ENCODE results near the gene MCRIP2.
A peak's percentile ranks its signal among the peaks of the same experiment; 100 is the strongest.

Gene MCRIP2

DNA sequence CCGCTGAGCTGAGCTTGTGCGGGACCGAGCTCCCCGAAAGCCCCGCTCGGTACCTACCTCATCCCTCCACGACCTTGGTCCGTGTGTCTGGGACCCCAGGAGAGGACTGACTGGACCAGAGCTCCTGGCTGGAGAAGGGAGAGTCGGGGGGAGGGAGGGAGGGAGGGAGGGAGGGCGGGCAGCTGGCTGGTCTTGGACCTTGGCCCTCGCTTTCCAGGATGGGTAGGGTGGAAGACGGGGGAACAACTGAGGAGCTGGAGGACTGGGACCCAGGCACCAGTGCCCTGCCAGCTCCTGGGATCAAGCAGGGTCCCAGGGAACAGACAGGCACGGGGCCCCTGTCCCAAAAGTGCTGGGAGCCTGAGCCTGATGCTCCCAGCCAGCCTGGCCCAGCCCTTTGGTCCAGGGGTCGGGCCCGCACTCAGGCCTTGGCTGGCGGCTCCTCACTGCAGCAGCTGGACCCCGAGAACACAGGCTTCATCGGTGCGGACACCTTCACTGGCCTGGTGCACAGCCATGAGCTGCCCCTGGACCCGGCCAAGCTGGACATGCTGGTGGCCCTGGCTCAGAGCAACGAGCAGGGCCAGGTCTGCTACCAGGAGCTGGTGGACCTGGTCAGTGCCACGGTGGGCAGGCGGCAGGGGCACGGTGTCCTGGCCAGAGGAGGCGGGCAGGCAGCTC, 34.4 kb downstream of the MCRIP2 start:
- Mint-ChIP-seq H3K9me3 (no peaks in the 10 kb centered on the region), H3K36me3 (peaks cover 26% of the 10 kb centered on the region), H3K27me3 (peaks cover 13% of the 10 kb centered on the region), H3K4me1 (peaks cover 29% of the 10 kb centered on the region), H3K27ac (no peak overlapping the region), H3K4me3 (no peak overlapping the region)
- ATAC-seq = no peak

DNA sequence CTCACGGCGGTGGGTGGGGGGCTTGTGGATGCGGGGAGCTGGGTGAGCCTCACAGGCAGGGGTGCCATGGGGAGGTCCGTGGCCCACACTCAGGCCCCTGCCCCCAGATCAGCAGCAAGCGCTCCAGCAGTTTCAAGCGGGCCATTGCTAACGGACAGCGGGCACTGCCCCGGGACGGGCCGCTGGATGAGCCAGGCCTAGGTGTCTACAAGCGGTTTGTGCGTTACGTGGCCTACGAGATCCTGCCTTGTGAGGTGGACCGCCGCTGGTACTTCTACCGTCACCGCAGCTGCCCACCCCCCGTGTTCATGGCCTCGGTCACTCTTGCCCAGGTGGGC, 34.9 kb downstream of the MCRIP2 start:
- no peak for ATAC-seq
- Mint-ChIP-seq H3K4me3 (no peak overlapping the region), H3K27ac (no peak overlapping the region), H3K27me3 (peaks cover 13% of the 10 kb centered on the region), H3K9me3 (no peaks in the 10 kb centered on the region), H3K4me1 (peaks cover 34% of the 10 kb centered on the region), H3K36me3 (peaks cover 22% of the 10 kb centered on the region)

DNA sequence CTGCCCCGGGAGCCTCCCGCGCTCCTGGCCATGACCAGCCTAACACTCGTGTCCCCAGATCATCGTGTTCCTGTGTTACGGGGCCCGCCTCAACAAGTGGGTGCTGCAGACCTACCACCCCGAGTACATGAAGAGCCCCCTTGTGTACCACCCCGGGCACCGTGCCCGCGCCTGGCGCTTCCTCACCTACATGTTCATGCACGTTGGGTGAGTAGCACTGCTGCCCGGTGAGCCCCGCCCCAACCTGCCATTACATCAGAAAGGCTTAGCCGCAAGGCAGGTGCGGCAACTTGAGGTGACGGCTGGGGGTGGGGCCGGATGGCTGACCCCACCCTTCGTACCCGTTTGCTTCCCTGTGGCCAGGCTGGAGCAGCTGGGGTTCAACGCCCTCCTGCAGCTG, 35.3 kb downstream of the MCRIP2 start:
- H3K36me3 Mint-ChIP-seq = peaks cover 22% of the 10 kb centered on the region
- H3K27me3 Mint-ChIP-seq = peaks cover 13% of the 10 kb centered on the region
- H3K9me3 Mint-ChIP-seq = no peaks in the 10 kb centered on the region
- no peak for ATAC-seq
- peaks cover 38% of the 10 kb centered on the region for H3K4me1 Mint-ChIP-seq
- no peak overlapping the region for H3K27ac Mint-ChIP-seq
- H3K4me3 Mint-ChIP-seq = no peak overlapping the region

DNA sequence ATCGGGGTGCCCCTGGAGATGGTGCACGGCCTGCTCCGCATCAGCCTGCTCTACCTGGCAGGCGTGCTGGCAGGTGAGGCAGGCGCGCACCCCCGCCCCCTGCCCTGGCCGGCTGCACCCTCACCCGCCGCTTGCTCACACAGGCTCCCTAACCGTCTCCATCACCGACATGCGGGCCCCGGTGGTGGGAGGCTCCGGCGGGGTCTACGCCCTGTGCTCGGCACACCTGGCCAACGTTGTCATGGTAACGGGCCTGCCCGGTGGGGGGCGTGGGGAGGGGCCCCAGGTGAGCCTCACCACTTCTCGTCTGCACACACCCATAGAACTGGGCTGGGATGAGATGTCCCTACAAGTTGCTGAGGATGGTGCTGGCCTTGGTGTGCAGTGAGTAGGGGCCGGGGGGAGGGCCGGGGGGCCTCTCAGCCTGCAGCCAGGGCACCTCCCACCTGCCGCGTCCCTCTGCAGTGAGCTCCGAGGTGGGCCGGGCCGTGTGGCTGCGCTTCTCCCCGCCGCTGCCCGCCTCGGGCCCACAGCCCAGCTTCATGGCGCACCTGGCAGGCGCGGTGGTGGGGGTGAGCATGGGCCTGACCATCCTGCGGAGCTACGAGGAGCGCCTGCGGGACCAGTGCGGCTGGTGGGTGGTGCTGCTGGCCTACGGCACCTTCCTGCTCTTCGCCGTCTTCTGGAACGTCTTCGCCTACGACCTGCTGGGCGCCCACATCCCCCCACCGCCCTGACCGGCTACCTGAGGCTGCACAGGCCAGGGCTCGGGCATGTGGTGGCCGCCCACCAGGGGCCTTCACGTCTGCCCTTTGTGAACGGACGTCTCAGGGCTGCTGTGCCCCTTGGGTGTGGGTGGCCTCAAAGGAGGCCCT, 35.9 kb downstream of the MCRIP2 start:
- no peak overlapping the region for H3K27ac Mint-ChIP-seq

DNA sequence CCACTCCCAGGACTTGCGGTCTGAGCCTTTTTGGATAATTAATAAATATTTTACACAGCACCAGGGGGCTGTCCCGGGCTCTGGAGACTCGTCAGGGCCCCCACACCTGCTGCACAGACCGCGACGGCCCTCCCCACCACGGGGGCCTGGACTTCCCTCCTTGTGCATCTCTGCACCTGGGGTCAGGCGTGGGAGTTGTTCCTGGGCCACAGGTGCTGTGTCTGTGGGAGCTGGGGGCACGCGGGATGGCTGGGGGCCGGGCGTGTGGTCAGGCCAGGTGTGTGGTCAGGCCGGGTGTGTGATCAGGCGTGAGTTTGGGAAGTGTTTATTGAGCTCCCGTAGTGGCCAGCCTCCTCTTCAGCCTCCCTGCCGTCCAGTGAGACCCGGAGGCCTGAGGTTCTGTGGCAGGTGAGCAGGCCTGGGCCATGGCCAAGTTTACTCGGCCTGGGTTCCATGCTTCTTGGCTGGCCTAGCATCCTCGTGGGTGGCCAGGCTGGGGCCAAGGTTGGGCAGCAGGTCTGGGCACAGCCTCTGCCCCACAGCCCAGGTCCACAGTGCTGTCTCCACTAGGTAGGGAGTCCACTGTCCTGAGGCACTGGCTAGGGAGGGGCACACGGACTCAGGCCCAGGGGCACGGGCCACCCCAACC, 36.7 kb downstream of the MCRIP2 start:
- Mint-ChIP-seq H3K4me3 (peak overlapping the region; percentile 11), H3K27ac (no peak overlapping the region)
- no peak for ATAC-seq

More for the DNA sequence above, 35.9 kb downstream of the MCRIP2 start:
- Mint-ChIP-seq H3K4me1 (peaks cover 43% of the 10 kb centered on the region), H3K36me3 (peaks cover 27% of the 10 kb centered on the region), H3K4me3 (no peak overlapping the region), H3K27me3 (peaks cover 13% of the 10 kb centered on the region), H3K9me3 (no peaks in the 10 kb centered on the region)
- ATAC-seq = no peak

DNA sequence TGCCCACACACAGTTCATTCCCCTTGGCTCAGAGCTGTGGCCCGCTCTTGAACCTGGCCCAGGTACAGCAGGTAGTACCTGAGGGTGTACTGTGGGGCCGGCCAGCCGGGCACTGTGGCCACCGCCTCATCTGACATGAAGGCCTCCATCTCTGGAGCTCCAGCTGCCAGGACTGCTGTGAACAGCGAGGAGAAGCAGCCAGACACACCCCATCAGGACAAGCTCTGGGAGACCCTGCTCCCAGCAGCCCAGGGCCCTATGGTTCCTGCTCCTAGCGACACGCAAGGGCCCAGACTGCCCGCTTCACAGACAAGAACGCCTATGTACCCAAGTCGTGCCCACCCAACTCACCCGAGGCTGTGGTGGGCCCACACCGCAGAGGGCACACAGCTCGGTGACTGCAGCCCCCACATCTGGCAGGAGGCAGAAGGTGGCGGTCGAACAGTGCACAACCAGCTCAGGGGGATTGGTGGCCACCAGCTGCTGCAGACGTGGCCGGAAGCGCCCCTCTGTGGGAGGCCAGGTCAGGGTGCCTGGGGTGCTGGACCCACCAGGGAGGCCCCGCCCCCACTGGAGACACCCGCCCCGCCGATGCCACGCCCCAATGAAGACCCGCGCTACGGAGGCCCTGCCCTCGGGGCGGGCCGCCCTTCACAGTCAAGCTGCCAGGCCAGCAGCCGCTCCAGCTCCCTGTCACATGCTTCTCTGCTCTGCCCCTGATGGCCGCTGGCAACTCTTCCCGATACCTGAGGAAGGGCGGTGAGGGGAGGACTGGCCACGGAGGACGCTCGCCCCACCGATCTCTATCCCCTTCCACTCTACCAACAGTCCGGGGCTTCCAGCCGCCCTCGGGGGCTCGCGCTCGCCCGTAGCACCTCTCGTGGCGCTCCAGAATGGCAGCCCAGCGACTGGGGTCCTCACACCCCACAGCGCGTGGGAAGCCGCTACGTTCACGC, 37.5 kb downstream of the MCRIP2 start:
- Mint-ChIP-seq H3K27me3 (peaks cover 13% of the 10 kb centered on the region), H3K9me3 (no peaks in the 10 kb centered on the region), H3K27ac (peak overlapping the region; percentile 67), H3K4me1 (peaks cover 54% of the 10 kb centered on the region), H3K36me3 (peaks cover 25% of the 10 kb centered on the region), H3K4me3 (peak overlapping the region; percentile 69)
- ATAC-seq = no peak

More for the DNA sequence above, 36.7 kb downstream of the MCRIP2 start:
- H3K27me3 Mint-ChIP-seq = peaks cover 13% of the 10 kb centered on the region
- H3K4me1 Mint-ChIP-seq = peaks cover 51% of the 10 kb centered on the region
- H3K36me3 Mint-ChIP-seq = peaks cover 28% of the 10 kb centered on the region
- H3K9me3 Mint-ChIP-seq = no peaks in the 10 kb centered on the region

DNA sequence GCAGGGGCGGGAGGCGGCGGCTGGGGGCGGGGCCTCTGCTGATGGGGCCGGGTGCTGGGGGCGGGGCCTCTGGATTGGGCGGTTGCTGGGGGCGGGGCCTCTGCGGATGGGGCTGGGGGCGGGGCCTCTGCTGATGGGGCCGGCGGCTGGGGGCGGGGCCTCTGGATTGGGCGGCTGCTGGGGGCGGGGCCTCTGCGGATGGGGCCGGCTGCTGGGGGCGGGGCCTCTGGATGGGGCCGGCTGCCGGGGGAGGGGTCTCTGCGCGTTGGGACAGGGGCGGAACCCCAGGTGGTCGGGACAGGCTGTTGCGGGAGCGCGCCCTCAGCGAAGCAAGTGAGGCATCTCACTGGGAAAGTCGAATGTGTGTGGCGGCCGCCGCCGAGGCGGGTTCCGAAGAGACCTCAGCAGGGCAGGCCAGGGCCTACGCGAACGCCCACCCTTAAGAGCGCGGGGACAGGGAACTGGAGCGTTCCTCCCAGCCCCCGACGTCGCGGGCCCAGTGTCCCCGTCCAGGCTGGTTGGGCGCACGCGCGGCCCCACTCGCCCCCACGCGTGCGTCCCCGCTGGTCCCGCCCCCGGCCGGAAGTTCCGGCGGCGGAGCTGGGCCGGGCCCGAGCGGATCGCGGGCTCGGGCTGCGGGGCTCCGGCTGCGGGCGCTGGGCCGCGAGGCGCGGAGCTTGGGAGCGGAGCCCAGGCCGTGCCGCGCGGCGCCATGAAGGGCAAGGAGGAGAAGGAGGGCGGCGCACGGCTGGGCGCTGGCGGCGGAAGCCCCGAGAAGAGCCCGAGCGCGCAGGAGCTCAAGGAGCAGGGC, 38.4 kb downstream of the MCRIP2 start, which contains the start of gene STUB1:
Gene STUB1, plus strand, starts transcription at position 597 of the 811 bp plus-strand sequence. Its CDS starts 116 bp downstream, at position 713.
- peaks cover 58% of the 10 kb centered on the region for H3K4me1 Mint-ChIP-seq
- peak within 1 kb of the TSS; percentile 84 for H3K4me3 Mint-ChIP-seq
- peak; percentile 67 for ATAC-seq

DNA sequence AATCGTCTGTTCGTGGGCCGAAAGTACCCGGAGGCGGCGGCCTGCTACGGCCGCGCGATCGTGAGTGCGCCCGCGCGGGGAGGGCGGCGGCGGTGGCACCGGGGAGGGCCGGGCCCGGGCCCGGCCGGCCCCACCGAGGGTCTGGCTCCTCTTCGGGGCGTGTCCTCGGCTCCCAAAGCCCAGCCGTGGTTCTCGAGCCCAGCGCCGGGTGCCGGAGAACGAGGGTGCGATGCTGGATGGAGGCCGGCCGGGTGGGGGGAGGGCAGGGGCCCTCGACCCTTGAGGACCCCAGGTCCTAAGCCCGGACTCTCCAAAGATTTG, 39.0 kb downstream of the MCRIP2 start:
- peak overlapping the region; percentile 67 for H3K27ac Mint-ChIP-seq
- no peaks in the 10 kb centered on the region for H3K9me3 Mint-ChIP-seq
- H3K27me3 Mint-ChIP-seq = peaks cover 2% of the 10 kb centered on the region
- H3K36me3 Mint-ChIP-seq = peaks cover 18% of the 10 kb centered on the region
- H3K4me3 Mint-ChIP-seq = peak overlapping the region; percentile 84
- peaks cover 56% of the 10 kb centered on the region for H3K4me1 Mint-ChIP-seq
- ATAC-seq = no peak

More for the DNA sequence above, 38.4 kb downstream of the MCRIP2 start, which contains the start of gene STUB1:
- H3K36me3 Mint-ChIP-seq = peaks cover 19% of the 10 kb centered on the region
- peaks cover 8% of the 10 kb centered on the region for H3K27me3 Mint-ChIP-seq
- no peaks in the 10 kb centered on the region for H3K9me3 Mint-ChIP-seq
- peak within 1 kb of the TSS; percentile 67 for H3K27ac Mint-ChIP-seq

DNA sequence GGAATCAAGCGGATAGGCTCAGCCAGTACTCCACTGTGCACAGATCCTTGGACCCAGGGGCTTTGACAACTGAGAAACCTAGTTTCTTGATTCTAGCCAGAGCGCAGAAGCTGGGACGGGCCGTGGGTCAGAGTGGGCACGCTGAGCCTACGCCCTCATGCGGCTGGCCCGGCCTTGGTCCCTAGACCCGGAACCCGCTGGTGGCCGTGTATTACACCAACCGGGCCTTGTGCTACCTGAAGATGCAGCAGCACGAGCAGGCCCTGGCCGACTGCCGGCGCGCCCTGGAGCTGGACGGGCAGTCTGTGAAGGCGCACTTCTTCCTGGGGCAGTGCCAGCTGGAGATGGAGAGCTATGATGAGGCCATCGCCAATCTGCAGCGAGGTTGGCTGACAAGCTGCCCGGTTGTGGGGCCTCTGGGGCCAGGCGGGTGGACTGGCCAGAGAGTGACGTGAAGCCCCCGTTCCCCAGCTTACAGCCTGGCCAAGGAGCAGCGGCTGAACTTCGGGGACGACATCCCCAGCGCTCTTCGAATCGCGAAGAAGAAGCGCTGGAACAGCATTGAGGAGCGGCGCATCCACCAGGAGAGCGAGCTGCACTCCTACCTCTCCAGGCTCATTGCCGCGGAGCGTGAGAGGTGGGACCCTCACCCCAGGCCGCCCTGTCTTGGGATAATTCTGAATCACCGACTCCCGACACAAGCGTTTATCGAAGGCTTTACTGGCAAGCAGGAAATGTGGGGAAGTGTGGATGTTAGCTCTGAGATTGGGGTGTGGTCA, 39.5 kb downstream of the MCRIP2 start:
- H3K36me3 Mint-ChIP-seq = peaks cover 21% of the 10 kb centered on the region
- H3K27me3 Mint-ChIP-seq = no peaks in the 10 kb centered on the region
- no peaks in the 10 kb centered on the region for H3K9me3 Mint-ChIP-seq
- H3K4me3 Mint-ChIP-seq = peak overlapping the region; percentile 84
- peak overlapping the region; percentile 67 for H3K27ac Mint-ChIP-seq
- H3K4me1 Mint-ChIP-seq = peaks cover 56% of the 10 kb centered on the region
- ATAC-seq = no peak

DNA sequence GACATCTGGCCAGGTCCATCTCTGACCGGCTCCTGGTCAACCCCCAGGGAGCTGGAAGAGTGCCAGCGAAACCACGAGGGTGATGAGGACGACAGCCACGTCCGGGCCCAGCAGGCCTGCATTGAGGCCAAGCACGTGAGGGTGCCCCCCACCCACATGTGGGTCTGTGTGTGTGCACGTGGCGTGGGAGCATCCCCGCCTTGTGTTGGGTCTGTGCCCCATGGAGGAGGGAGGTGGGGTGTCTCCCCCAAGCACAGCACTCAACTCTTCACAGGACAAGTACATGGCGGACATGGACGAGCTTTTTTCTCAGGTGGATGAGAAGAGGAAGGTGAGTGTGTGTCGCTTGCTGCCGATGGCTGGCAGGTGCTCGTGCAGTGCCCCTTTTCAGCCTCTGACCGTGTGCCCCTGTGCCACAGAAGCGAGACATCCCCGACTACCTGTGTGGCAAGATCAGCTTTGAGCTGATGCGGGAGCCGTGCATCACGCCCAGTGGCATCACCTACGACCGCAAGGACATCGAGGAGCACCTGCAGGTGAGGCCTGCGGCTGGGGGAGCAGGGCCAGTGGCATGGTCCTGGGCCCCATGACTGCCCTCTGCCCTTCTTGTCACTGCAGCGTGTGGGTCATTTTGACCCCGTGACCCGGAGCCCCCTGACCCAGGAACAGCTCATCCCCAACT, 40.3 kb downstream of the MCRIP2 start:
- Mint-ChIP-seq H3K27ac (no peak overlapping the region), H3K9me3 (no peaks in the 10 kb centered on the region), H3K36me3 (peaks cover 25% of the 10 kb centered on the region), H3K4me3 (peak overlapping the region; percentile 84), H3K27me3 (no peaks in the 10 kb centered on the region), H3K4me1 (peaks cover 56% of the 10 kb centered on the region)
- ATAC-seq = no peak

DNA sequence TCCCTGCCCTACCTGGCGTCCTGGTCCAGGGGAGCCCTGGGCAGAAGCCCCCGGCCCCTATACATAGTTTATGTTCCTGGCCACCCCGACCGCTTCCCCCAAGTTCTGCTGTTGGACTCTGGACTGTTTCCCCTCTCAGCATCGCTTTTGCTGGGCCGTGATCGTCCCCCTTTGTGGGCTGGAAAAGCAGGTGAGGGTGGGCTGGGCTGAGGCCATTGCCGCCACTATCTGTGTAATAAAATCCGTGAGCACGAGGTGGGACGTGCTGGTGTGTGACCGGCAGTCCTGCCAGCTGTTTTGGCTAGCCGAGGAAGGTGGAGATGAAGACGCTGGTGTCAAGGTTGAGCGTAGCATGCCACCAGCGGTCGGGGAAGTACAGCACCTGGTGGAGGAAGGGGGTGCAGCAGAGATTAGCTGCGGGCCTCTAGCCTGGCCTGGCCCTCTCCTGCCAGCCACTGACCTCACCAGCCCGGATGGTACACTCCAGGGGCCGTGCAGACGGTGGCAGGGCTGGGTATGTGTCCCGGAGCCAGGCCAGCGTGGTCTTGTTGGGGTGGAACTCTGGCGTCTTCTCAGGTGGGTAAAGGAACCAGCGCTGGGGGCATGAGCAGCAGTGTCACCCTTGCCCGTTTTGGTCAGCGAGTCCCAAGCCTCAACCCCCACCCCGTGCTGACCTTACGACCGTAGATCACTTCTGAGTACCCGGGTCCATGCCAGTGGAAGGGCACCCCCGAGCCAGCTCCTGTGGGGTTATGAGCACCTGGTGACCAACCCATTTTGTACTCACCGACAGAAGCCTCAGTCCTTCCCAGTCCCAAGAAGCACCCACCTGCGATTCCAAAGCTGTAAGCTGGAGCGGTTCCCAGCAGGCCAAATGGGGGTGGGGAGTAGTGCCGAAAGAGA, 41.1 kb downstream of the MCRIP2 start:
- peak overlapping the region; percentile 81 for H3K27ac Mint-ChIP-seq
- H3K27me3 Mint-ChIP-seq = no peaks in the 10 kb centered on the region
- H3K9me3 Mint-ChIP-seq = no peaks in the 10 kb centered on the region
- no peak for ATAC-seq
- H3K4me3 Mint-ChIP-seq = peak overlapping the region; percentile 84
- peaks cover 56% of the 10 kb centered on the region for H3K4me1 Mint-ChIP-seq
- H3K36me3 Mint-ChIP-seq = peaks cover 25% of the 10 kb centered on the region

DNA sequence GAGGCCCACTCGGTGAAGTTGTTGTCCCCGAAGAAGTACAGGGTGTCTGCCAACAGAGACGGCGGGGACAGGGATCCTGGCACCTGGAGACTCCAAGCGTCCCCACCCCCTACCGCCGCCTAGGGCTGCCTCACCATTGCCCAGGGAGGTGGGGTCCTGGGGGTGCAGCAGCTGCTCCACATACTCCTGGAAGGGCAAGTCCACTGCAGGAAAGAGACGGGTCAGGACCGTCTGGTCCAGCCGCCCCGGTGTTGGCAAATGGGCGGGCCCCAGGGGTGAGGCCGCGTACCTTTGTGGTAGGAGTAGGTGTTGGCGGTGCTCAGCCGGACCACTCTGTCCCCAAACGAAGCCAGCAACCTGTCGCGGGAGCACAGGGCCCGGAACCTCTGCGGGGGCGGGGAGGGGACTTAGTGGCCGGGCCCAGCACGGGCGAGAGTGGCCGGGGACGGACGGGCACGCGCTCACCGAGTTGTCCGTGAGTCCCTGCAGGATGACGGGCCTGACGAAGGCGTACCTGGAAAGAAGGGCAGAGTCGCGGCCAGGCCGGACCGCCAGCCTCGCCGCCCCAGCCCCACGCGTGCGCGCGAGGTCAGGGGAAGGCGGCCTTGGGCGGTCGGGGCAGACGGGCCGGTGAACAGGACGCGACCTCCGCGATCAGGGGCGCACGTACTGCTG, 41.9 kb downstream of the MCRIP2 start:
- H3K9me3 Mint-ChIP-seq = no peaks in the 10 kb centered on the region
- peaks cover 25% of the 10 kb centered on the region for H3K36me3 Mint-ChIP-seq
- no peaks in the 10 kb centered on the region for H3K27me3 Mint-ChIP-seq
- peaks cover 51% of the 10 kb centered on the region for H3K4me1 Mint-ChIP-seq
- peak overlapping the region; percentile 84 for H3K4me3 Mint-ChIP-seq
- peak overlapping the region; percentile 81 for H3K27ac Mint-ChIP-seq
- ATAC-seq = no peak
